Loucy (cell line): Measurements from ENCODE around the gene FRMD8.

Source experiments
- H2AFZ ChIP-seq: fragments of 200-600 bp; sonication (generic); 2 replicates; pipeline ENCODE4 v1.6.0; 2016; ENCODE audit warnings: antibody characterized with exemption, mild to moderate bottlenecking, low read length, moderate library complexity
- H3F3A ChIP-seq: fragments of 200-600 bp; 2 replicates; pipeline ENCODE4 v1.6.0; 2016; ENCODE audit warnings: antibody characterized with exemption, low read depth, mild to moderate bottlenecking
- H3K27me3 ChIP-seq: fragments of 200-600 bp; sonication (generic); 2 replicates; pipeline ENCODE4 v1.6.1; 2014; ENCODE audit warnings: low read length, mild to moderate bottlenecking; ENCODE audit not compliant: insufficient read depth, poor library complexity, severe bottlenecking
- H3K36me3 ChIP-seq: fragments of 200-600 bp; sonication (generic); 2 replicates; pipeline ENCODE4 v1.6.1; 2016; ENCODE audit warnings: low read length; ENCODE audit not compliant: insufficient read depth
- H3K4me1 ChIP-seq: fragments of 200-600 bp; sonication (generic); 2 replicates; pipeline ENCODE4 v1.5.1; 2014; ENCODE audit warnings: low read length, mild to moderate bottlenecking; ENCODE audit not compliant: insufficient read depth, poor library complexity, severe bottlenecking
- H3K4me2 ChIP-seq: fragments of 200-600 bp; sonication (generic); 2 replicates; pipeline ENCODE4 v1.6.0; 2014; ENCODE audit warnings: antibody characterized with exemption, low read length, low read depth, mild to moderate bottlenecking; ENCODE audit not compliant: poor library complexity, severe bottlenecking
- H3K4me3 ChIP-seq: fragments of 200-600 bp; sonication (generic); 2 replicates; pipeline ENCODE4 v1.5.1; 2014; ENCODE audit warnings: low read length, mild to moderate bottlenecking, mixed read lengths; ENCODE audit not compliant: poor library complexity, severe bottlenecking
- H3K79me2 ChIP-seq: fragments of 200-600 bp; sonication (generic); 2 replicates; pipeline ENCODE4 v1.6.1; 2014; ENCODE audit warnings: low read length; ENCODE audit not compliant: insufficient read depth
- H3K9ac ChIP-seq: fragments of 200-600 bp; sonication (generic); 2 replicates; pipeline ENCODE4 v1.6.0; 2014; ENCODE audit warnings: mild to moderate bottlenecking, low read depth, low read length, moderate library complexity; ENCODE audit not compliant: poor library complexity, severe bottlenecking
- H3K9me2 ChIP-seq: fragments of 200-600 bp; sonication (generic); replicated peaks from 2 replicates; pipeline ENCODE4 v1.6.1; 2016; ENCODE audit warnings: low read depth, low read length, mixed read lengths
- H3K9me3 ChIP-seq: fragments of 200-600 bp; sonication (generic); 2 replicates; pipeline ENCODE4 v1.6.1; 2014; ENCODE audit warnings: mild to moderate bottlenecking, antibody characterized with exemption, low read length, low read depth; ENCODE audit not compliant: insufficient read depth
- H4K20me1 ChIP-seq: fragments of 200-600 bp; sonication (generic); 2 replicates; pipeline ENCODE4 v1.6.0; 2014; ENCODE audit warnings: antibody characterized with exemption, low read length, mild to moderate bottlenecking; ENCODE audit not compliant: insufficient read depth, poor library complexity, severe bottlenecking
- EZH2phosphoT487 ChIP-seq: fragments of 200-600 bp; IDR thresholded peaks from 2 replicates; pipeline ENCODE4 v1.6.1; 2018; ENCODE audit warnings: antibody characterized with exemption, mild to moderate bottlenecking, moderate library complexity, borderline replicate concordance
- TF ChIP-seq, protein P1 (sequence below): fragments of 200-600 bp; sonication (generic); conservative IDR thresholded peaks from 2 replicates; pipeline ENCODE4 v1.5.1; 2014; ENCODE audit warnings: mild to moderate bottlenecking, antibody characterized with exemption, low read length

Gene FRMD8

GRCh38 chr11:65444314-65445051, 58.0 kb downstream of the FRMD8 start:
- no peak overlapping the region for H2AFZ ChIP-seq
- H3K79me2 ChIP-seq = no peaks in the 10 kb centered on the region; the same call in 1 of the 2 replicates
- peaks cover 21% of the 10 kb centered on the region for H3K4me1 ChIP-seq
- H4K20me1 ChIP-seq = peaks cover 14% of the 10 kb centered on the region
- no peak overlapping the region for H3K9ac ChIP-seq
- TF ChIP-seq, protein P1, sequence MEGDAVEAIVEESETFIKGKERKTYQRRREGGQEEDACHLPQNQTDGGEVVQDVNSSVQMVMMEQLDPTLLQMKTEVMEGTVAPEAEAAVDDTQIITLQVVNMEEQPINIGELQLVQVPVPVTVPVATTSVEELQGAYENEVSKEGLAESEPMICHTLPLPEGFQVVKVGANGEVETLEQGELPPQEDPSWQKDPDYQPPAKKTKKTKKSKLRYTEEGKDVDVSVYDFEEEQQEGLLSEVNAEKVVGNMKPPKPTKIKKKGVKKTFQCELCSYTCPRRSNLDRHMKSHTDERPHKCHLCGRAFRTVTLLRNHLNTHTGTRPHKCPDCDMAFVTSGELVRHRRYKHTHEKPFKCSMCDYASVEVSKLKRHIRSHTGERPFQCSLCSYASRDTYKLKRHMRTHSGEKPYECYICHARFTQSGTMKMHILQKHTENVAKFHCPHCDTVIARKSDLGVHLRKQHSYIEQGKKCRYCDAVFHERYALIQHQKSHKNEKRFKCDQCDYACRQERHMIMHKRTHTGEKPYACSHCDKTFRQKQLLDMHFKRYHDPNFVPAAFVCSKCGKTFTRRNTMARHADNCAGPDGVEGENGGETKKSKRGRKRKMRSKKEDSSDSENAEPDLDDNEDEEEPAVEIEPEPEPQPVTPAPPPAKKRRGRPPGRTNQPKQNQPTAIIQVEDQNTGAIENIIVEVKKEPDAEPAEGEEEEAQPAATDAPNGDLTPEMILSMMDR = no peak
- TF ChIP-seq EZH2phosphoT487 = no peak
- no peak overlapping the region for H3K4me3 ChIP-seq
- no peaks in the 10 kb centered on the region for H3F3A ChIP-seq
- H3K4me2 ChIP-seq = no peak overlapping the region
- H3K9me3 ChIP-seq = no peaks in the 10 kb centered on the region
- H3K9me2 ChIP-seq = no peaks in the 10 kb centered on the region
- no peaks in the 10 kb centered on the region for H3K27me3 ChIP-seq
- no peaks in the 10 kb centered on the region; the same call in 1 of the 2 replicates for H3K36me3 ChIP-seq

GRCh38 chr11:65445101-65445603, 58.7 kb downstream of the FRMD8 start:
- Histone ChIP-seq H3K36me3 (no peaks in the 10 kb centered on the region; the same call in 1 of the 2 replicates), H3K79me2 (no peaks in the 10 kb centered on the region; the same call in 1 of the 2 replicates), H3K9me2 (no peaks in the 10 kb centered on the region), H3F3A (no peaks in the 10 kb centered on the region), H3K9ac (no peak overlapping the region), H3K4me3 (no peak overlapping the region), H3K4me2 (no peak overlapping the region), H4K20me1 (peaks cover 14% of the 10 kb centered on the region), H2AFZ (no peak overlapping the region), H3K9me3 (no peaks in the 10 kb centered on the region), H3K27me3 (no peaks in the 10 kb centered on the region), H3K4me1 (peaks cover 21% of the 10 kb centered on the region)
- TF ChIP-seq, protein P1 = no peak

DNA sequence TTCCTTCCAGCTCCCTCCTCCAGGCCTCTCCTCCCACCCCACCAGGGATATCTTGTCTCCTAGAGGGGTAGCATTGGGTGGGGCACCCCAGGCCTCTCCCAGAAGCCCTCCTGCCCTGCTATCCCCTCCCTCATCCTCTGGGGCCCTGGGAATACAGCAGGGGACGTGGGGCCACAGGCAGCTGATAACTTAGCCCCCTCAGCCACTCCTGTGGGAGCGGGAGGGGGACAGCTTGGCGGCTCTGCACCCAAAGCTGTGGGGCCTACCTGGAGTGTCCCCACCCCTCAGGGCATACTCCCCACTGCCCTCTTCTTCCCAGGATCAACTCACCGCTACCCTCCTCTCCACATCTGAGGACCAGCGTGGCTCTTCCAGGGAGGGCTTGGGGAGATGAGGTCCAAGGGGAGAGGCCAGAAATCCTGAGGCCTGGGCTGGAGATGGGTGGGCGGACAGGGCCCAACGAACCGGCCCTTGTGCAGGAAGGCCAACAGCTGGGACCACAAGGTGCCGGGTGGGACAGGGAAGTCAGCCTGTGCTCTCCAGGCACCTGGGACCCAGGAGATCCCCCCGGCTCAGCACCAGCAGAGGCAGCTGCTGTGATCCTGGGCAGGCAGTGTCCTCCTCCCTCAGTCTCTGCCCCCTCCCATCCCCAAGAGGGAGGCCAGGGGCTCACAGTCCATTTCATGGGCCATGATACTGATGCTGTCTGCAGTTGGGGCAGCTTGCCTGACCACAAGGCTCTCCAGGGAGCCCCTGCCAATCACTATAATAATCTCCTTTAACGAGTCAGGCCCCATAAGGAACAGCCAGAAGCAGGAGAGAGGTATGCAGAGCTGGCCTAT, 59.4 kb downstream of the FRMD8 start:
- Histone ChIP-seq H3K4me2 (no peak overlapping the region), H4K20me1 (peaks cover 14% of the 10 kb centered on the region)

More for the DNA sequence above, 59.4 kb downstream of the FRMD8 start:
- H3K4me3 ChIP-seq = no peak overlapping the region
- H3K27me3 ChIP-seq = no peaks in the 10 kb centered on the region
- TF ChIP-seq, protein P1 = no peak
- TF ChIP-seq EZH2phosphoT487 = no peak
- H3K9me3 ChIP-seq = no peaks in the 10 kb centered on the region
- H3F3A ChIP-seq = no peaks in the 10 kb centered on the region
- peaks cover 21% of the 10 kb centered on the region for H3K4me1 ChIP-seq
- H2AFZ ChIP-seq = no peak overlapping the region
- no peaks in the 10 kb centered on the region; the same call in 1 of the 2 replicates for H3K79me2 ChIP-seq
- no peaks in the 10 kb centered on the region for H3K9me2 ChIP-seq
- no peaks in the 10 kb centered on the region; the same call in 1 of the 2 replicates for H3K36me3 ChIP-seq
- no peak overlapping the region for H3K9ac ChIP-seq
